COLO829 (cell line): ENCODE measurements around the gene F12.
A peak's percentile ranks its signal among the peaks of the same experiment; 100 is the strongest.
"Not testable (repeated sequence)": the region's sequence is repeated elsewhere in the genome, so short reads cannot be mapped to it uniquely, and the experiment has no call there.

Experiments
- DNase-seq: peaks from one replicate; pipeline ENCODE4 v3.0.0; 2012; ENCODE audit warnings: low spot score

Gene F12

DNA sequence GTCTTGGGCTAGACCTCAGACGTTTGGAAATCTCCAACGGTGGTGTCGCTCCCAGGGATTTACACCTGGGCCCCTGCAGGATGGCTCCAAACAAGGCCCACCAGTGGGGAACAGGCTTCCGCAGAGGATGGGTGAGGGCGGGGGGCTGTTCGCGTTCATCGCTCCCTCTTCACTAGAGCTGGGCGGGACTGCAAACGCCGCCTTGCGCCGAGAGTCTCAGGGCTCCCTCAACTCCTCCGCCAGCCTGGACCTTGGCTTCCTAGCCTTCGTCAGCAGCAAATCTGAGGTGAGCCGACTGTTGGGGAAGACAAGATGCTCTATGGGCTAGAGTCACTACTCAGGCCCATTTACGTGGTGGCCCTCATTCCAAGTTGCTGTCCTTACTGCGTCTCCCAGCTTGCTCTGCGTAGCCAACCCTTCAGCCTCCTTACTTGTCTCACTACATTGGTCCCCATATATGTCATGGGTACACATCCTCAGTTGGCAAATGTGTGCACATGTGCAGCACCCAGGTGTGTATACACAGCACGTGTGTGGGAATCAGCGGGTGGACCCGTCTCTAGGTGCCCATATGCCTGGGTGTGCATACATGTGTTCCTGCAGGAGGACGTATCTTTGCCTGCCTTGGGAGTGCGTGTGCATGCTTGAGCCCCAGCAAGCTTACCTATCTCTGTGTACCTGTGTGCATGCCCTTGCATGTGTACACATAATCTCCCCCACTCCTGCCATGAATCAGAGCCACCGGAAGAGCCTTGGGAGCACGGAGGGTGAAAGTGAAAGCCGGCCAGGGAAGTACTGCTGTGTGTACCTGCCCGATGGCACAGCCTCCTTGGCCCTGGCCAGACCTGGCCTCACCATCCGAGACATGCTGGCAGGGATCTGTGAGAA is 41.1 kb downstream of the F12 start:
- no peak for DNase-seq

DNA sequence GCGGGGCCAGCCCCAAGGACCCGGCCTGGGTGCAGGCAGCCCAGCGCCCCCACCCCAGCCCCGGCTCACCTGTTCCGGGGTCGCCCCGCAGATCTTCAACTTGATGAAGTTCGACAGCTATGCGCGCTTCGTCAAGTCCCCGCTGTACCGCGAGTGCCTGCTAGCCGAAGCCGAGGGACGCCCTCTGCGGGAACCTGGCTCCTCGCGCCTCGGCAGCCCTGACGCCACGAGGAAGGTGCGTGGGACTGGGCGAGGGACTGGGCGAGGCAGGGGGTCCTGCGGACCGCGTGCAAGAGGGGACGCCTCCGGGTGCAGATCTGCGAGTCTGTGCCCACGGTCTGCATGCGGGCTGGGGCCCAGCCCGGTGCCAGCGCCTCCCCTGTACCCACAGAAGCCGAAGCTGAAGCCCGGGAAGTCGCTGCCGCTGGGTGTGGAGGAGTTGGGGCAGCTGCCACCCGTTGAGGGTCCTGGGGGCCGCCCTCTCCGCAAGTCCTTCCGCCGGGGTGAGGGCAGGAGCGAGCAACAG is 42.0 kb downstream of the F12 start:
- no peak for DNase-seq

DNA sequence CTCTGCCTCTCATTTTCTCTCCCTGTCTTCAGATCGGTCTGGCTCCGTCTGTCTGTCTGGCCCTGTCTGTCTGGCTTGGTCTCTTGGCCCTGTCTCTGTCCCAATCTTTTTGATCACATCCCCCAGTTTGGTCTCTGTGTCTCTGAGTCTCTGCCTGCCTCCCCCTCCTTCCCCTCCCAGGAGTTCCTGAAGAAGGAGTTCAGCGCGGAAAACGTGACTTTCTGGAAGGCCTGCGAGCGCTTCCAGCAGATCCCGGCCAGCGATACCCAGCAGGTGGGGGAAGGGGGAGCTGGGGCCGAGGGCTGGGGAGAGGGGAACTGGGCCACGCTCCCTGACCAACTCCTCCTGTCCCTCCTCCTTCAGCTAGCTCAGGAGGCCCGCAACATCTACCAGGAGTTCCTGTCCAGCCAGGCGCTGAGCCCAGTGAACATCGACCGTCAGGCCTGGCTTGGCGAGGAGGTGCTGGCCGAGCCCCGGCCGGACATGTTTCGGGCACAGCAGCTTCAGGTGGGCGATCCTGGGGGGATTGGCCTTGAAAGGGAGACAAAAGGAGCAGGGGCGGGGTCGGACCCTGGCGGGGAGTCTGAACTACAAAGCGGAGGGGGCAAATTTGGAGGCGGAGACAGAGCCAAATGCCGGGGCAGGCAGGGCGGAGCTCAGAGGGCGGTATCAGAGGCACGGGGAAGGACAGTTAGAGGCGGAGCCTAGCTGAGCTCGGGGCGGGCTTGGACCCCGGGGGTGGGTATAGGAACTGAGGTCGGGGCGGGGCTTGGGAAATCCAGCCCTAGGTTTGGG is 42.6 kb downstream of the F12 start:
- peak; percentile 36 for DNase-seq

DNA sequence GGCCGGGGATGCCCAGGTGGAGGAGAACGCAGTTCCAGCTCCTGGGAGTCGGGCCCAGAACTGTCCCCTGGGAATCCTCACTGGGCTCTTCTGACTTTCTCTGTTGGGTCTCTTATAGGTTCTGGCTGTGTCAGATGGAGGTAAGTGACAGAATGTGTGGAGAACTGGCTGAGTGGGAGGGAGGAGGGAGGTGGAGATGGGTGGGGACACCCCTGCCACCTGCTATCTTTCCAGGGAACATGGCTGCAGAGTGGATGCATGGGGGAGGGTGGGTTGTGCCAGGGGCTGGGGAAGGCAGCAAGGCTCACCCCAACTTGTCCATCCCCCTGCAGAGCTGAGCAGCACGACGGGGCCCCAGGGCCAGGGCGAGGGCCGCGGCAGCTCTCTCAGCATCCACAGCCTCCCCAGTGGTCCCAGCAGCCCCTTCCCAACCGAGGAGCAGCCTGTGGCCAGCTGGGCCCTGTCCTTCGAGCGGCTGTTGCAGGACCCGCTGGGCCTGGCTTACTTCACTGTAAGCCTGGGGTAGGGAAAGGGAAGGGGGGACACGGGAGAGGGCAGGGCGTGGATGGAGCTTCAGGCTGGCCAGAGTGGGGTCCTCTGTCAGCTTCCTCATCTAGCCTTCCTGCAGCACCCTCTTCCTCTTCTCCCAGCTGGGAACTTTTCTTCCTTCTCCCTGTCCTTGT is 43.4 kb downstream of the F12 start:
- DNase-seq, result no peak

DNA sequence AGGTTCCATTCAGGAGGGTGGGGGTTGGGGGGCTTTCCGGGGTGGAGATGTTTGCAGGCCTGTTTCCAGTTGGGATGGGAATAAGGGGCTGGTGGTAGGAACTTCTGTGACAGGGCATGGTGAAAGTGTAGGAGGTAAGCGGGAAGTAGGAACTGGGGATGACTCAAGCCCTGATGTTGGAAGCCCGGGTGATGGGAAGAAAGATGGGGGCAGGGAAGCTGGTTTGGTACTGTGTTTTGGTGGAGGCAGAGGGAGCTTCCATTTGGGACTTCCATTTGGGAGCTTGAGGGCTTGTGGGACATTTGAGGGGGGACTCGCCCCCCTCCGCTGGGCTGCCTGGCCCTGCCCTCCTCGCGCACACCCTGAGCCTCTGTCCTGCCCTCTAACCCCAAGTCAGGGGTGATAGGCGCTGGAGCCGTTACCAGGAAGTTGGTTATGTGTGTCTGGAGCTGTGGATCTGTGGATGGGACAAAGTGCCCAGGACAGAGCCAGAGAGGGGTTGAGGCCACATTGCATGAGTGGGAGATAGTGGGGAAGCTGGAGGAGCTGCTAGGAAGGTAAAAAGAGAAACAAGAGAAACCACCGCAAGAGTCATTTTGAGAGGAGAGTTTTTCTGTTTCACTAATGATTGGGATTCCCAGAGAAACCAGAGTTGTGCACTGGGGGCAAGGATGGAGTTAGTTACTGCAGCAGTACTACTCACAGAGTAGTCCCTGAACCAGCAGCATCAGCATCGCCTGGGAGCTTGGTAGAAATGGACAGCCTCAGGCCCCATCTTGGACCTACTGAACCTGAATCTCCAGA is 45.0 kb downstream of the F12 start:
- DNase-seq, result no peak

DNA sequence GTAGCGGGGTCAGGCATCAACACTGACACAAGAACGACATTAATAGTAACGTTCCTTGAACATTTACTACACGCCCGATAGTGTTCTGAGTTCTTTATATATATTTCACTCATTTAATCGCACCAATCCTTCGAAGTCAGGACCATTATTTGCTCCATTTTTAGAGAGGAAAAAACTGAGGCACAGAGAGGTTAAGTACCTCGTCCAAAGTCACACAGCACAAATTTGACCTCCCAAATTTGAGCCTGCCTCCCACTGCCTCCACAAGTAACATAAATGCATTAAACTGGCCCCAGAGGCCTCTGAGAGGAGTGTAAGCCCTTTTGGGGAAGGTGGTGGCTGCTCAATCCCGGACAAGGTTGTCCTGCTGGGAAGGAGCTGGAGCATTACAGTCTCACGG is 45.8 kb downstream of the F12 start:
- DNase-seq, result no peak

DNA sequence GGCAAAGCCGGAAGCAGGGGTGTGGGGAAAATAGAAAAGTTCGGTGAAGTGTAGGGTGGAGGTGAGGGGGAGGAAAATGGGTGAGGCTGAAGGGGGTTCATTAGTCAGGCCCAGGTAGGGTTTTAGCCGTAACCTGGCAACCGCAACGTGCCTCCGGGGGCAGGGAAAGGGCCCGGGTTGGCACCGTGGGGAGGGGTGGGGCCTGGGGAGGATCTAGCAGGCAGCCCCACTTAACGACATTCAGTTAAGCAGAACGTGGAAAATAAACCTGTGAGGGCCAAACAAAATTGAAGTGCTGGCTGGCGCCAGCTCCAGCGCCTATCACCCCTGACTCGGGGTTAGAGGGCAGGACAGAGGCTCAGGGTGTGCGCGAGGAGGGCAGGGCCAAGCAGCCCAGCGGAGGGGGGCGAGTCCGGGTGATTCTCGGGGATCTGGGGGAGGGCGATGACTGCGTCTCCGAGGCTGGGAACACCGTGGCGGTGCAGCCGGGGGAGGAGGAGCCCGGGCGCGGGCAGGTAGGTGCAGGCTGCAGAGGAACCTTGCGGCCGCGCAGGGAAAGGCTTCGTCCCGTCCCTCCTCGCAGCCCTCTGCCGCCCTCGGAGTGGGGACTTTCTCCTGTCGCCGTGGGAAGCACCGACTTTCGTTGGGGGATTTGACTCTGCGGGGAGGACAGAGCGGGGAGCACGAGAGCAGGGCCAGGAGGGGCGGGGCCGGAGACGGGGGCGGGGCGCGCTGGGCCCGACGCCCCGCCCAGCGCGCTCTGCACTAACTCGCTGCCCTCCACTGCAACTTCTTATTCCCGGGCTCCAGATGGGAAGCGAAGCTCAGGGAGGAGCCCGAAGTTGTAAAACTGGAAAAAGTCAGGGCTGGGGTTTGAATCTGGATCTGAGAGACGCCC is 46.5 kb downstream of the F12 start:
- DNase-seq, result no peak

DNA sequence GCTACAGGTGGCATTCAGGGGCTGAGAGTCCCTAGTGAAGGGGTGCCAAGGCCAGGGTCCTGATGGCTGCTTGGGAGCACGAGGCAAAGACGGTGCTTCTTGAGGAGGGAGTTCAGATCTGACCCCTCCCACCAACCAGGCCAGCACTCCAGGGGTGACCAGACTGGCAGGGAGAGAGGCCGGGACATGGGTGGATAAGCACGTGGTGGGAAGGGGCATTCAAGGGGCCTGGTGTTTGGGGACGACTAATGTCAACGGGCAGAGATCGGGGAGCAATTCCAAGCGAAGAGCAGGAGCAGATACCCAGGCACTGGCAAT is 47.1 kb downstream of the F12 start:
- DNase-seq, result no peak

DNA sequence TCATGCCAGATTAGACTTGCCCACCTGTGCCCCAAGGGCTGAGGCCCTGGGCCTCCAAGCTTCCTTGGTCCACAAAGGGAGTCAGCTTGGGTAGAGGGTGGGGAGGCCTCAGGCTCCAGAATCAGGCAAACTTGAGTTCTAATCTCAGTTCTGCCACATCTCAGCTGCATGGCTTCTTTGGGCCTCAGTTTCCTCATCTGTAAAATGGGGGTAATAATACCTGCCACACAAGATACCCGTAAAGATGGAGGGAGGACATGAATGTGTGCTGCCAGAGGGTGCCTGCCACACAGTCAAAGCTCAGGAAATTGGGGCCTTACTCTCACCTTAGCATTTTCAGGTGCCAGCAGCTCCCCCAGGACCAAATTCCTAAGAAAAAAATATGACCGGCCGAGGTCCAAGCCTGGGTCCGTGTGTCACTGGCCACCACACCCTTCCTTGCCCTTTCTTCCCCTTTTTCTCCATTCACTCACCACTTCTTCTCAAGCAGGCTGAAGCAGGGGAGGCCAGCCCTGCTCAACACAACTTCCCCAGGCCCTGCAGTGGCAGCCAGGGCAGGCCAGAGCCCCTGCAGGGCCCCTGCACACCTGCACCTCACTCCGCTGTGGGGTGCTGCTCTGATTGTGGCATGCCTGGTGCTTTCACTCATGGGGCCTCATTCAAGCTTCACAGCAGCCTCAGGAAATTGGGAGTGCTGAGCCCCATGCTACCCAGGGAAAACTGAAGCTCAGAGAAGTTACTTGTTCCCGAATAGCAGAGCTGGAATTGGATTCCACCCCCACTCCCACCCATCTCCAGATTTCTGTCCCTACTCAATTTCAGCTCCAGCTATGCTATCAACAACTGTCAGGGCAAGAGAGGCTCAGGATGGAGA is 47.7 kb downstream of the F12 start:
- DNase-seq, result no peak

DNA sequence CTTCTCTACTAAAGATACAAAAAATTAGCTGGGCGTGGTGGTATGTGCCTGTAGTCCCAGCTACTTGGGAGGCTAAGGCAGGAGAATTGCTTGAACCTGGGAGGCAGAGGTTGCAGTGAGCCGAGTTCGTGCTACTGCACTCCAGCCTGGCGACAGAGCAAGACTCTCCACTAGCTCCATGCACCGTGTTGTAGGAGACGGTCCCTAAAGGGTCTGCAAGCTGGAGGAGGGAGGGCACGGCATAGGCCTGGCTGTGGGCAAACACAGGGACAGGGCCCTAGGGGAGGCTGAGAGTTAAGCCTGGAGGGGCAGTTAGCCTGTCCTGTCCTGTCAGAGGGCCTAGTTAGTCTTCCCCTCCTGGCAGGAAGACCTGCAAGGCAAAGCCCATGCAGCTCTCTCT is 48.6 kb downstream of the F12 start:
- DNase-seq, result not testable (repeated sequence)

DNA sequence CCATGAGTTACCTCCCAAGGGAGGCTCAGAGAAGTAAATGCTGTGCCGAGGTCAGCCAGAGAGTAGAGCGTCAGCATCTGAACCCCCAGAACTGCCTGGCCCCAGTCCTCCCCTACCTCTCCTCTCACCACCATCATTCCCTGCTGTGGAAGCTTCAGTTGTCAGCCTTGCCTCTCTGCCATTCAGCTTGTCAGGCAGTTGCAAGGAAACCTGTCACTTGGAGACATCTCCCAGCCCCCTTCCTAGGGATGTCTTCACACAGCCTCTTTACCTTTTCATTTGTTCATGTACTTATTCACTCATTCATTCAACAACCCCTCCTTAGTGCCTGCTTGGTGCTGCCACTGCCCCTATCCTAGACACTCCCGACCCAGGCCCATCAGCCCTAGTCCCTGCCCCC is 49.5 kb downstream of the F12 start:
- no peak for DNase-seq

DNA sequence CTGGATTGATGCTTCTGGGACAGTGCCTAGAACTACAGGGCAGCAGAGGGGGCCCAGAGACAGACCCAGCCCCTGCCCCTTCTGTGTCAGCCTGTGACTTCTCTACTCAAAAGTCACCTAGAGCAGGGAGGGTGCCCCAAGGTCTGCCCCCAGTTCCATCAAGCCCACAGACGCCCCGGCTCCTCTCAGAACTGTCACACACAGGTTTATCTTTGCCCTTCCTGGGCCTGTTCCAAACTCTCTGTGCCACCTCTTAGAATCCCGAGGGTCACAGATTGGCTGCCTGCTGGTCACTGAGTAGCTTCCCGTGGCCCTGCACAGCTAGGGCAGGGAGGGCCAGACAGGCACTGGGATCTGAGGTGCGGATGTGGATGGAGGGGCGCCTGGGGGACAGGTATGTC is 49.9 kb downstream of the F12 start:
- DNase-seq, result no peak

DNA sequence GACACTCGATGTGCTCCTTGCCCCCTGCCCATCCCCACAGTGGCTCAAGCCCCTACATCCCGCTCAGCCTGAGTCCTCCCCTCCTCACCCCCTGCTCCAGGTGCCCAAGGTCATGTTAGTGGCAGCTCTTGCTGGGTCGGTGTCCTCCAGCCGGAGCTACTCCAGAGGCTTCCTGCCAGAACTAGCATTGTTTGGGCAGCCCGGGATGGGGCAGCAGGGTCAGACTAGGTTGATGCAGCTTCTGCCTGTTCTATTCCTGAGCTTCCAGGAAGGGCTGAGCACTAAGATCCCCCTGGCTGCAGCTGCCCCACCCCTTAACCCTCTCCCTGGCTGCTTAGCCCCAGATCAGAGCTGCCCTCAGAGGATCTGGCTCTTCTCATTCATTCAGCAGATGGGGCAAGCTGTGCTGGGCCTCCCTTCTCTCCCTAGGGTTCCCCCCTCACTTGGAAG is 51.0 kb downstream of the F12 start:
- no peak for DNase-seq

DNA sequence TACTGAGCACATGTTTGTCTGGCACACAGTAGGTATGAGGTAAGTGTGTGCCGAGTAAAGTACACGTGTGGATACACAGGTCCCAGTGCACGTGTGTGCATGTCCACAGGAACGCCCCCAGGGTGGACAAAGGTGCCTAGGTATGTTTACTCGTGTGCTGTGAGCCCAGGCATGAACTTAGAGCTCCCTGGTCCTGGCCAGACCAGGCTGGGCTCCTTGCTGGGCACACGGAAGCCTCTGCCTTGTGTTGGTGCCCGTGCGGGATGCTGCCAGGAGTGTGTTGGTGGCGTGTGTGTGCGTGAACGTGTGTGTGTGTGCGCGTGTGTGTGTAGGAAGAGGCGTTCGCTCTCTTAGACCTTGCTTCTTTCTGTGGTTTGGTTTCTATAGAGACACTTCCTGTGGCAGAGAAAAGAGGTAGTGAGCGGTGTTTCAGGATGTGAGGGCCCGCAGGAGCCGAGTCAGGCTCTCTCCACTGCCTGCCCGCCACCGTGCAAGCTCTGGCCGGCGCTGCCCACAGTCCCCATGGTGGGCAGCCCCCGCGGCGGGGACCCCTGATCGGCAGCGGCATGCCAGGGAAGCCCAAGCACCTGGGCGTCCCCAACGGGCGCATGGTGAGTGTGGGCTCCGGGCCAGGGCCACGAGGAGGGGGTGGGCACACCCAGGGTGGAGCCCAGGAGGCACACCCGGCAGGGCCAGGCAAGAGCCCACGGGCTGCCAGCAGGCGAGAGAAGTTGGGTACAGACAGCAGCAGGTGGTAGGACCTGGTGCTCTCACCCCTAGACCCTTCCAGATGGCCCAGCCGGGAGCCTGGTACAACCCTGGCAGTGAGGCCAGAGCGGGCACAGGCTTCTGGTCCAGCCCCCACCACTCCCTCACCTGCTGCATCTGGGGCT is 51.7 kb downstream of the F12 start, which contains the start of gene RGS14:
RGS14 (plus strand) TSS at position 466 of the 893 bp plus-strand sequence; CDS start at position 567, 101 bp downstream.
- DNase-seq, result peak; percentile 45

DNA sequence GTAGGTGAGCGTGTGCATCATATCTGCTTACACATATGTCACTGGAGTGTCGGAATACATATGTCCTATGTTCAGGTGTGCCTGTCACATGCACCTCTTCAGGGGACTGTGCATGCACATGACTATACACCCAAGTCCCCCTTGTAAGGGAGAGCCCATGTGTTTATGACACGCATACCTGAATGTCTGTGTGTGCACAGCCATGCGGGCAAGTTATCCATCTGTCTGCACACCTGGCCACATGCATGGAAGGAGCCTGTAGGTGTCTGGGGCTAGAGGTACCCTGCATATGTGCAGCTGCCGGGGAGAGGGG is 52.3 kb downstream of the F12 start:
- no peak for DNase-seq

DNA sequence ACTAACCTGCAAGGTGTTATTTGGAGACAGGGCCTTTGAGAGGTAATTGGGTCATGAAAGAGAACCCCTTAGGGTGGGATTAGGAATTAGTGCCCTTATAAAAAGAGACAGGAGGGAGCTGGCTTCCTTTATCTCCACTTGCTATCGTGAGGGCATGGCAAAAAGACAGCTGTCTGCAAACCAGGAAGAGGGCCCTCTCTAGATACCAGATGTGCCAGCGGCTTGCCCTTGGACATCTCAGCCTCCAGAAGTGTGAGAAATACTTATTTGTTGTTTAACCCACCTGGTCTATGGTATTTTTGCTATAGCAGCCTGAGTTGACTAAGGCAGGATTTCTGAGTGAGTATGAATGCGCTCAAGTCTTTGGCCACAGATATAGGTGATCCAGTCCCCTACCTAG is 52.6 kb downstream of the F12 start:
- DNase-seq, result no peak

DNA sequence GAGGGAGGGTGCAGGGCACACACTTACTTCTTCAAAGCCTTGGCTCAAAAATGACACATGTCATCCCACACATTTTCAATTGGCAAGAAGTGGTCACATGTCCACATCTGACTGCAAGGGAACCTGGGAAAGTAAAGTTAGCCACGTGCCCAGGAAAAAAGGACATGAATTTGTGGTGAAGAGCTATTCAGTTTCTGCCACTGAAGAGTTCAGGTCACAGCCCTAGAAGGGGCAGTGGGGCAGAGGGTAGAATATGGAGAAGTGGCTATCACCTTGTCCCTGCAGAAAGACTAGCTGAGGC is 53.5 kb downstream of the F12 start:
- DNase-seq, result no peak

DNA sequence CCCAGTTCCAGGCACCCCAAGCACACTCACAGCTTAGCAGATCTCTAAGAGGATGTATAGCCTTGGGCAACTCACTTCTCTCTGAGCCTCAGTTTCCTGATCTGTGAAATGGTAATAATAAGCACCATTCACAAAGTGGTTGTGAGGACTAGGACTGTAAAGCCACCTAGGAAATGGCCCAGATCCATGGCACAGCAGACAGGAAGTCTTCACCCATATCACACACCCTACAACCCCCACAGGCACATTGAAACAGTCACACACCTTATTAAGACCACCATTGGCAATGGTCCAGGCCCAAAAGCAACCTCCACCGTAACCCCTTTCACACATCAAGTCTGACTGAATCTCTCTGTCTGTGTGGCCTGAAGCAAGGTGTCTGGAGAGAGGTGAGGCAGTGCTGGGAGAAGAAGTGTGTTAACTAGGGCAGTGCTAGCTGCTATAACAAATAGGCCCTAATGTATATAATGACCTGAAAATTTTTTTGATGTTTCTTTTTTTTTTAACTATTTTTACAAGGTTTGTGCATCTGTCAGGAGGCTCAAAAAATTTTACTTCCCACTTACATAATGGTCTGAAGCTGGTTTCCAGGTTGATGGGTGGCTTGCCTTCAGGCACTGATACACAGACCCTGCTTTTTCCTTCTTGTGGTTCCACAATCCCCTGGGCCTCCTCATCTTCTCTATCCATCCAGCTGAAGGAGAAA is 54.0 kb downstream of the F12 start:
- DNase-seq, result no peak
